A673 (cell line): ENCODE data around the gene PCDH10. TPM values are rescaled to one million over a fixed set of nuclear protein-coding genes. Genes with fewer than 3 reads are reported as not detected.

Experiments used
- BruUV-seq: library from RNA; stranded (reverse); fragments of 400-500 nt; replicated peaks from 2 replicates; lab custom pipeline; 2021; lab: Mats Ljungman, UMichigan
- CTCF ChIA-PET: fragments of 300-600 bp; sonication (Branson Sonifier 250); formaldehyde crosslinking; loops from one replicate; lab custom pipeline; 2022; ENCODE audit warnings: antibody characterized with exemption; lab: Charles Lee
- POLR2A ChIA-PET: fragments of 300-600 bp; sonication (Branson Sonifier 250); formaldehyde crosslinking; loops from one replicate; lab custom pipeline; 2022; ENCODE audit warnings: antibody characterized with exemption; ENCODE audit not compliant: low non-redundant PET; lab: Charles Lee
- DNase-seq: peaks from one replicate; pipeline ENCODE4 v3.0.0-alpha.2; 2015; ENCODE audit warnings: low spot score
- H3K27ac ChIP-seq: fragments of 200-600 bp; sonication (generic); 2 replicates; pipeline ENCODE4 v1.5.1; 2016; ENCODE audit warnings: mixed run types, low read depth, mild to moderate bottlenecking, mixed read lengths, antibody characterized with exemption, low read length; ENCODE audit not compliant: poor library complexity, severe bottlenecking
- H3K27me3 ChIP-seq: fragments of 200-600 bp; sonication (generic); replicated peaks from 2 replicates; pipeline ENCODE4 v1.6.1; 2017; ENCODE audit warnings: mixed run types, low read depth, mild to moderate bottlenecking, mixed read lengths, antibody characterized with exemption, low read length; ENCODE audit not compliant: insufficient read depth, poor library complexity
- H3K36me3 ChIP-seq: fragments of 200-600 bp; sonication (generic); 2 replicates; pipeline ENCODE4 v1.6.1; 2016; ENCODE audit warnings: mixed run types, mild to moderate bottlenecking, mixed read lengths, antibody characterized with exemption, low read length; ENCODE audit not compliant: insufficient read depth, poor library complexity, severe bottlenecking
- H3K4me1 ChIP-seq: fragments of 200-600 bp; sonication (generic); 2 replicates; pipeline ENCODE4 v1.6.1; 2017; ENCODE audit warnings: mixed run types, mild to moderate bottlenecking, mixed read lengths, antibody characterized with exemption, low read length; ENCODE audit not compliant: insufficient read depth, poor library complexity, severe bottlenecking
- H3K4me3 ChIP-seq: fragments of 200-600 bp; sonication (generic); 2 replicates; pipeline ENCODE4 v1.5.1; 2016; ENCODE audit warnings: low read depth, mixed run types, mild to moderate bottlenecking, mixed read lengths, low read length; ENCODE audit not compliant: poor library complexity, severe bottlenecking
- H3K9me3 ChIP-seq: fragments of 200-600 bp; sonication (generic); 2 replicates; pipeline ENCODE4 v1.6.1; 2016; ENCODE audit warnings: mixed run types, low read depth, mild to moderate bottlenecking, mixed read lengths, antibody characterized with exemption, low read length; ENCODE audit not compliant: poor library complexity, severe bottlenecking
- EZH2 ChIP-seq: fragments of 200-600 bp; sonication (generic); IDR thresholded peaks from 2 replicates; pipeline ENCODE4 v1.6.1; 2017; ENCODE audit warnings: borderline replicate concordance, low read depth, mild to moderate bottlenecking, mixed read lengths, antibody characterized with exemption, low read length; ENCODE audit not compliant: poor library complexity, severe bottlenecking
- intact Hi-C: fragments of 100-400 bp; cut with micrococcal nuclease; formaldehyde crosslinking; loops from one replicate; pipeline ENCODE4 v1.10.0; 2022; ENCODE audit not compliant: unreplicated experiment
- total RNA-seq: library from RNA; stranded (reverse); gene quantifications from 2 replicates; pipeline ENCODE4 v1.2.3, GENCODE V29; 2021
- TF ChIP-seq, protein P1 (sequence below): fragments of 300-800, 200-600 bp; sonication (generic); conservative IDR thresholded peaks from 2 replicates; pipeline ENCODE4 v1.5.1; 2017; ENCODE audit warnings: low read depth, mild to moderate bottlenecking, antibody characterized with exemption, low read length, moderate library complexity, mixed read lengths

PCDH10 gene
- total RNA-seq, 1 experiment from 2014 or later, result 40.6 TPM

DNA sequence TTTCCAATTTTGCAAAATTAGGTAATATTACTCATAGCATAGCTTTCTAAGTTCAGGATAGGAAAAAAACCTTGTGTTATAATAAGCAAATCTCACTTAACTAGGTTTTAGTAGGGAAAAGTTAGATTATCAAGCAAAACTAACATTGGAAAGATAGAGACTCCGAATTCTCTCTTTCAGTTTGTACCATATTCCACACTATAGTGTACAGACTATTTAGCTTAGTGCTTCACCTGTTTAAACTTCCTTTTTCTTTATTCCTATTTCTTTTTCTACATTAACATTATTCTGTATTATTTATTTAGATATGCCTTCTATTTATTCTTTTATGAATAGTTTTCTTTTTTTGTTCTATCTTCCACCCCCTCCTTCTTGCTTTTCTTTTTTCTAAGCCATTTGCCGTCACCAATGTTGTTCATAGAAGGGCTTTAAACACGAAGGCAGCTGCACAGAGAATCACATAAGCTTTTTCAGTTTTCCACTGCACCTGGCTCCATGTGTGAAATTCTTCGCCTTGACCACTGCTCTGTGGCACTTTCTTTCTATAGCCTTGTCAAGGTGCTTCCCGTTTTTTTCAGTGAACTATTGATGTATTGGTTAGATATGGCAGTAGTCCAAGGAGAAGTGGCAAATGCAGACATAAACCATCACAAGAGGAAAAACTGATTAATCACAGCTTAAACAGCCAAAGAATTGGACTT, 8.5 kb downstream of the PCDH10 start:
- Histone ChIP-seq H3K9me3 (no peaks in the 10 kb centered on the region), H3K27me3 (no peaks in the 10 kb centered on the region), H3K4me3 (peak overlapping the region; percentile 63), H3K27ac (no peak overlapping the region), H3K4me1 (peaks cover 17% of the 10 kb centered on the region), H3K36me3 (peaks cover 3% of the 10 kb centered on the region)
- POLR2A ChIA-PET, result no interaction called here
- intact Hi-C loops, result no loop called here
- DNase-seq, result no peak
- CTCF ChIA-PET, result interaction anchor here (0.7 kb wide), 1 partner anchor 11 kb away, joined by 3 read pairs; no protein-coding TSS in a partner anchor
- no TSS peak for BruUV-seq
- TF ChIP-seq, protein P1, sequence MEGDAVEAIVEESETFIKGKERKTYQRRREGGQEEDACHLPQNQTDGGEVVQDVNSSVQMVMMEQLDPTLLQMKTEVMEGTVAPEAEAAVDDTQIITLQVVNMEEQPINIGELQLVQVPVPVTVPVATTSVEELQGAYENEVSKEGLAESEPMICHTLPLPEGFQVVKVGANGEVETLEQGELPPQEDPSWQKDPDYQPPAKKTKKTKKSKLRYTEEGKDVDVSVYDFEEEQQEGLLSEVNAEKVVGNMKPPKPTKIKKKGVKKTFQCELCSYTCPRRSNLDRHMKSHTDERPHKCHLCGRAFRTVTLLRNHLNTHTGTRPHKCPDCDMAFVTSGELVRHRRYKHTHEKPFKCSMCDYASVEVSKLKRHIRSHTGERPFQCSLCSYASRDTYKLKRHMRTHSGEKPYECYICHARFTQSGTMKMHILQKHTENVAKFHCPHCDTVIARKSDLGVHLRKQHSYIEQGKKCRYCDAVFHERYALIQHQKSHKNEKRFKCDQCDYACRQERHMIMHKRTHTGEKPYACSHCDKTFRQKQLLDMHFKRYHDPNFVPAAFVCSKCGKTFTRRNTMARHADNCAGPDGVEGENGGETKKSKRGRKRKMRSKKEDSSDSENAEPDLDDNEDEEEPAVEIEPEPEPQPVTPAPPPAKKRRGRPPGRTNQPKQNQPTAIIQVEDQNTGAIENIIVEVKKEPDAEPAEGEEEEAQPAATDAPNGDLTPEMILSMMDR, result no peak
- TF ChIP-seq EZH2, result no peak

DNA sequence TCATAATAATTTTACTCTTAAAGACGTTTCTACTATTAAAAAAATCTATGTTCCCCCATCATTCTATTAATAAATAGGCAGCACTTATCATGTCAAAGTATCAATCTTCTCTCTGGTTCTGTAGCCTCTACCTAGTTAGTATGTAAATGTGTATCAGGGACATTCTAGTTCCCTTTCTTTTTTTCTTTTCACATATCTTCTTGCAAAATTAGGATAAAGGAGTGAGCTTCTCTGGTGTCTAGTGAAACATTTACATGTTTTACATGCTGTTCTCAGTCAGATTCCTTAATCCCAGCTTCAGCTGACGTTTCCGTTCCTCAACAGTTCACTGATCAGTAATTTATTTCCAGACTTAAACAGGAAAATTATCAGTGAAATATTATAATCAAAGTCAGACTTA, 11.8 kb downstream of the PCDH10 start:
- no peak for DNase-seq
- BruUV-seq, result no TSS peak
- Histone ChIP-seq H3K4me1 (peaks cover 12% of the 10 kb centered on the region), H3K36me3 (peaks cover 3% of the 10 kb centered on the region), H3K9me3 (no peaks in the 10 kb centered on the region), H3K4me3 (no peak overlapping the region), H3K27ac (no peak overlapping the region), H3K27me3 (no peaks in the 10 kb centered on the region)
- intact Hi-C loops, result no loop called here
- CTCF ChIA-PET, result no interaction called here
- TF ChIP-seq, protein P1, result no peak
- no peak for TF ChIP-seq EZH2
- POLR2A ChIA-PET, result no interaction called here

DNA sequence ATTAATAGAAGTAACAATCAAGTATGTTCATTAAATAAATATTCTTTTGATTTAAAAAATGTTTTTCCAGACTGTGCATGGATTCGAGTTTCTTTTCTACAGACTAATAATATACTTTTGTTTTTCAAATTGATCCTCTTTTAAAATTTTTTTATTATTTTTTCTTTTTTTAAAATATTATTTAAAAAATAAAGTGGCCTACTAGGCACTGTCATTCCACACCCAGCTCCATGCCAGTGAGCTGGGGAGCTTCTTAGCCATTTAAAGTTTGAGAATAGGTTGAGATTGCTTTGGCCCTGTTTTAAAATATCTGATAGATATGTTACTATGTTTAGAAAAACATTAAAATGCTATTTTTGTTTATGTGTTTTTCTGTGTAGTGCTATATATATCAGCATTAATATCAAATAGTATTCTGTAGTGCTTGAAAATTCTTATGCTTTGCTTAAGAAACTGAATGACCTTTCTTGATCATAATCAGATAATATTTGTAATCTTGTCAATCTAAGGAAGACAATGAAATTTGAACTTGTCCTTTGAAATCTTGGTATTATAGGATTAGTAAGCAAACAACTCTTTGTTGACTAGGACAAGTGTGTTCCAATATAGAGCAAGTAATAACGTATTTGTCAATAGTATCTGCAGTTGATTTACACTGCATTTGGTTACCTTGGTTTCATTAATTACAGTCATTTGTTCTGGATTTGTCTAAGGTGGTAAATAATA, 12.6 kb downstream of the PCDH10 start:
- ChIA-PET CTCF (no interaction called here), POLR2A (no interaction called here)
- no TSS peak for BruUV-seq
- Histone ChIP-seq H3K27me3 (no peaks in the 10 kb centered on the region), H3K4me3 (no peak overlapping the region), H3K27ac (no peak overlapping the region), H3K36me3 (peaks cover 3% of the 10 kb centered on the region), H3K4me1 (peaks cover 10% of the 10 kb centered on the region), H3K9me3 (no peaks in the 10 kb centered on the region)
- intact Hi-C loops, result no loop called here
- TF ChIP-seq, protein P1, result no peak
- no peak for TF ChIP-seq EZH2
- no peak for DNase-seq
